ENCODE measurements around the gene SVIL.
"Not testable (repeated sequence)": the region's sequence is repeated elsewhere in the genome, so short reads cannot be mapped to it uniquely, and the experiment has no call there.

The SVIL gene

DNA sequence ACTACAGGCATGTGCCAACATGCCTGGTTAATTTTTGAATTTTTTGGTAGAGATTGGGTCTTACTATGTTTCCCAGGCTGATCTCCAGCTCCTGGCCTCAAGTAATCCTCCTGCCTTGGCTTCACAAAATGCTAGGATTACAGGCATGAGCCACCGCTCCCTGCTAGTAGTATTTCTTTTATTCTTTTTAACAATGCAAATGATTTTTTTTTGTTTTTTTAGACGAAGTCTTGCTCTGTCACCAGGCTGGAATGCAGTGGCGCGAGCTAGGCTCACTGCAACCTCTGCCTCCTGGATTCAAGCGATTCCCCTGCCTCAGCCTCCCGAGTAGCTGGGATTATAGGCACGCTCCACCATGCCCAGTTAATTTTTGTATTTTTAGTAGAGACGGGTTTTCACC, 58.1 kb downstream of the SVIL start:
- DNase-seq: no peak
- TF ChIP-seq GATA1 (IDR thresholded peaks at IDR 0.05; ENCODE audit: low read depth, low read length) (no peak), POLR2A (IDR thresholded peaks at IDR 0.05; ENCODE audit: low read length) (no peak)

- no peak for DNase-seq
- TF ChIP-seq GATA1 (IDR thresholded peaks at IDR 0.05; ENCODE audit: low read depth, low read length) (no peak), POLR2A (IDR thresholded peaks at IDR 0.05; ENCODE audit: low read length) (no peak)
These were observed 59.7 kb downstream of the SVIL start for GRCh38 chr10:29575098-29575455.

GRCh38 chr10:29574212-29575097, 60.3 kb downstream of the SVIL start:
- not testable (repeated sequence) for DNase-seq

GRCh38 chr10:29570248-29570647, 64.5 kb downstream of the SVIL start:
- not testable (repeated sequence) for DNase-seq

GRCh38 chr10:29569795-29570194, 65.0 kb downstream of the SVIL start:
- TF ChIP-seq POLR2A (IDR thresholded peaks at IDR 0.05; ENCODE audit: low read length) (no peak), GATA1 (IDR thresholded peaks at IDR 0.05; ENCODE audit: low read depth, low read length) (no peak)
- no peak for DNase-seq

GRCh38 chr10:29567003-29567402, 67.8 kb downstream of the SVIL start:
- TF ChIP-seq POLR2A (IDR thresholded peaks at IDR 0.05; ENCODE audit: low read length): no peak
- no peak for TF ChIP-seq GATA1 (IDR thresholded peaks at IDR 0.05; ENCODE audit: low read depth, low read length)

DNA sequence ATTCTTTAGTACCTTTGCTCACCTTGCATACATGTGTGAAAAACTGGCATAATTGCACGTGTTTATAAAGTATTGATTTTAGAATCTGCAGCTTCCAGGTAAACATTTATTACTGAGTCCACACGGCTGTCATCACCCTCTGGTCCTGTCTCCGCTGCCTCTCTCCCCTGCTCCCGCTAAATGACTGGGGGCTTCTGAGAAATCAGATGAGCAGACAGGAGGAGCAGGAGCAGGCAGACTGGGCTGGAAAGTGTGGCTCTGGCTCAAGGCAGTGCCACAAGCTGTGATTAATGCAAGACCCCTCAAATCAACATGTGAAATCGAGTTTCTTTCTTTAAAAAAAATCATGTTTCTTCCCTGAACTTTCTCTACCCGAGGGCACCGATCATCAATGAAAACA, 68.6 kb downstream of the SVIL start:
- not testable (repeated sequence) for DNase-seq

More at GRCh38 chr10:29567003-29567402, 67.8 kb downstream of the SVIL start:
- DNase-seq: no peak

DNA sequence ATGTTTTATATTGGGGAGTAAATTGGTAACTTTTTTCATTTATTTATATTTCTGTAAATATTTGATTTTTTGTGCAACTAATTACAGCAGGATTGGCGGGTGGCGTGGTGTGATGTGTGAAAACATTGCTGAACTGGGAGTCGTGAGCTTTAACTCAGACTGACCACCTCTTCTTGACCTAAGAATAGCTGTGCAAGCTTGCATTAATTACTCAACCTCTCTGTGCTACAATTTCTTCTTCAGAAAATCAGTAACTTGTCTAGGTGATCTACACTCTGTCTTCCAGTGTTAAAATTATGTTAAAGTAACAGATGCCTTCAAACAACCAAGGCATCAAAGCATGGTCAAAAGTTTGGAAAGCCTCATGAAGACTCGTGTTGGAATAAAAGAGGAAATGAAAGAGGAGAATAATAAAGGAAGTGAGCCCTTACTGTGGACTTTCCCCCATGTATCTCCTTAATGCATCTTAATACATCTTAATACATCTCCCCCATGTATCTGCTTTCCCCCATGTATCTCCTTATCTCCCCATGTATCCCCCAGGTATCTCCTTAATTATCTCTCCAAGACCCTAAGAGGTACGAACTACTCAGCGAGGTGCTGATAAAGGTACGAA, 71.2 kb downstream of the SVIL start:
- no peak for DNase-seq

GRCh38 chr10:29563006-29563405, 71.8 kb downstream of the SVIL start:
- DNase-seq: not testable (repeated sequence)

More for the DNA sequence above, 71.2 kb downstream of the SVIL start:
- no peak for TF ChIP-seq GATA1 (IDR thresholded peaks at IDR 0.05; ENCODE audit: low read depth, low read length)

GRCh38 chr10:29559996-29560395, 74.8 kb downstream of the SVIL start:
- no peak for TF ChIP-seq POLR2A (IDR thresholded peaks at IDR 0.05; ENCODE audit: low read length)
- TF ChIP-seq GATA1 (IDR thresholded peaks at IDR 0.05; ENCODE audit: low read depth, low read length): no peak

GRCh38 chr10:29557665-29558064, 77.1 kb downstream of the SVIL start:
- DNase-seq: no peak
- TF ChIP-seq GATA1 (IDR thresholded peaks at IDR 0.05; ENCODE audit: low read depth, low read length) (no peak), POLR2A (IDR thresholded peaks at IDR 0.05; ENCODE audit: low read length) (no peak)

More at GRCh38 chr10:29559996-29560395, 74.8 kb downstream of the SVIL start:
- DNase-seq: no peak

DNA sequence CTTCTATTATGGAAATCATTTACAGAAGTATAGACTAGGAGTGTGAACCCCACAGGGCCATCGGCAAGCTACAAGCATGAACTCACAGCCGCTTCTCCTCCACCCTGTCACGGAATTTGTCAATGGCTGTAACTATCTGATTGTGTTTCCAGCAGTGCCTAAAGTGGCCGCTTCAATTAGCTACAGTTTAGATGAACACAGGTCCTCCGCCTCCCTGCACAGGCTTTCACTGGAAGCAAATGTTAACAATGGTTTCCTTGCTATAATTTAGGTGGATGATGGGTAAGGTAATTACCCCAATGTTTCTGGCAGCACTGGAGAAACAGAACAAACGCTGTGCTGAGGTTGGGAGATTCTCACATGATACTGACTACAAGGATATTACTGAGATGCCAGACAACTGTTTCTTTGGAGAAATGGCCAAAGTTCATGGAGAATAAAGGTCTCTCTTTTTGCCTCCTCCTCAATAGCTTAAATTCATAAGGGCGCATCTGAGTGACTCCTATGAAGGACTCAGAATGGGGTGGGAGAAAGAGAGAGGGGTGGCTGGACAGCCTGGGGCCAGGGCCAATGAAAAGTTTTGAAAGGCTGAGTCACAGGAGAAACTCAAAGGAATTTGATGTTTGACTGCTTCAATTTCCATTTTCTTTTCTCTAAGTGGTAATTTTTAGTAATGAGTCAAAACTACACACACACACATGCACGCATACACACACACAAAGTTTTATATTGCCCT, 78.9 kb downstream of the SVIL start:
- no peak for DNase-seq
- TF ChIP-seq GATA1 (IDR thresholded peaks at IDR 0.05; ENCODE audit: low read depth, low read length) (no peak), POLR2A (IDR thresholded peaks at IDR 0.05; ENCODE audit: low read length) (no peak)

DNA sequence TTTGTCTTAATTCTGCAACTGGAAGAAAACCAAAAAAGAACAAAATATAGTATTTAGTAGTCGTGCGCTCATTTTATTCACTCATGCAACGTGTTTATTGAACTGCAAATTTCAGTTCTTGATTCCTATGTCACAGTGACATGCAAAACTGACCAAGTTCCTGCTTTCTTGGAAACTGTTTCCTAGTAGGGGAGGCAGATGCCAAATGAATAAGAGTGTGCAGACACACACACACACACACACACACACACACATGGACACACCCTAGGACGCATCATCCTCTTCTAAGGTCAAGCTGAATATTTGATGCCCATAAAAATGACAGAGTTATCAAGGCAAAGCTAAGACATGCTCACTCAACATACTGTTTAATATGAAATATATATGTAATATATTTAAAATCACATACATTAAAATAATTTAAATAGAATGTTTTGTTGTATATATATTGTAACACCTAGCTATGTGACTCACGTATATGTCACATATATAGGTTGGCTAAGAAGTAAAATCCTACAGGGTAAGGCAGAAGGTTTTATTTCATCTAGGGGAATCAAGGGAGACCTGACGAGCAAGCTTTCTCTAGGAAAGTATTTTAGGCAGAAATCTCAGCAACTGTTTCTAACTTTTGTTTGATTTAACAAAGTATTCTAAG, 79.6 kb downstream of the SVIL start:
- no peak for DNase-seq
- TF ChIP-seq POLR2A (IDR thresholded peaks at IDR 0.05; ENCODE audit: low read length): no peak
- no peak for TF ChIP-seq GATA1 (IDR thresholded peaks at IDR 0.05; ENCODE audit: low read depth, low read length)

- DNase-seq: no peak
- TF ChIP-seq POLR2A (IDR thresholded peaks at IDR 0.05; ENCODE audit: low read length) (no peak), GATA1 (IDR thresholded peaks at IDR 0.05; ENCODE audit: low read depth, low read length) (no peak)
These were observed 80.1 kb downstream of the SVIL start for GRCh38 chr10:29554660-29555059.

All from erythroblast (primary cell).